GM10248 (cell line): ENCODE results near the gene GOLGA8S.
"Not testable (repeated sequence)": the region's sequence is repeated elsewhere in the genome, so short reads cannot be mapped to it uniquely, and the experiment has no call there.

Source experiments
- CTCF ChIA-PET: fragments of 300-600 bp; sonication (Branson Sonifier 250); formaldehyde crosslinking; extraction: SDS; loops from one replicate; lab custom pipeline; 2021; ENCODE audit warnings: antibody characterized with exemption; lab: Yijun Ruan, JAX
- POLR2A ChIA-PET: fragments of 350-650 bp; sonication (Branson Sonifier 250); formaldehyde crosslinking; extraction: SDS; loops from one replicate; lab custom pipeline; 2020; ENCODE audit warnings: antibody characterized with exemption; lab: Yijun Ruan, JAX
- DNase-seq: peaks from one replicate; pipeline ENCODE4 v3.0.0; 2012; ENCODE audit errors: extremely low spot score
- CTCF ChIP-seq: IDR thresholded peaks from 2 replicates; pipeline ENCODE4 v1.5.1; 2012; ENCODE audit warnings: mild to moderate bottlenecking, low read depth; ENCODE audit errors: extremely low read depth, missing control alignments, control extremely low read depth

The GOLGA8S gene

GRCh38 chr15:23354448-23354847, at the start of gene GOLGA8S:
Gene GOLGA8S, plus strand, starts transcription at chr15:23354748. Its CDS starts 62 bp downstream, at chr15:23354810.
- POLR2A ChIA-PET, CTCF ChIA-PET, DNase-seq: not testable (repeated sequence)

- DNase-seq, POLR2A ChIA-PET: not testable (repeated sequence)
- CTCF ChIA-PET = interaction anchor here (2.0 kb wide), 1 partner anchor 269 kb away, joined by 6 read pairs; no protein-coding TSS in a partner anchor
Measured at GRCh38 chr15:23304805-23305204, 49.7 kb upstream of the GOLGA8S start.

GRCh38 chr15:23305921-23306320, 48.6 kb upstream of the GOLGA8S start:
- POLR2A ChIA-PET, DNase-seq: not testable (repeated sequence)
- CTCF ChIA-PET = interaction anchor here (2.0 kb wide), 1 partner anchor 270 kb away, joined by 6 read pairs; no protein-coding TSS in a partner anchor

- DNase-seq, POLR2A ChIA-PET, CTCF ChIA-PET: not testable (repeated sequence)
Measured at GRCh38 chr15:23311233-23311632, 43.3 kb upstream of the GOLGA8S start.

GRCh38 chr15:23334096-23334495, 20.5 kb upstream of the GOLGA8S start, which contains the start of gene GOLGA6L26:
Gene GOLGA6L26, minus strand, starts transcription at chr15:23334196. Its CDS starts 61 bp downstream, at chr15:23334135.
- CTCF ChIA-PET, POLR2A ChIA-PET, DNase-seq: not testable (repeated sequence)

- POLR2A ChIA-PET, CTCF ChIA-PET: not testable (repeated sequence)
Measured at GRCh38 chr15:23362622-23363021, 8.1 kb downstream of the GOLGA8S start.

GRCh38 chr15:23364261-23364660, 9.7 kb downstream of the GOLGA8S start:
- DNase-seq, POLR2A ChIA-PET, CTCF ChIA-PET: not testable (repeated sequence)

More at GRCh38 chr15:23362622-23363021, 8.1 kb downstream of the GOLGA8S start:
- not testable (repeated sequence) for DNase-seq

- CTCF ChIA-PET = no interaction called here
- POLR2A ChIA-PET = no interaction called here
- DNase-seq = no peak
- no peak for TF ChIP-seq CTCF
Measured at GRCh38 chr15:23370578-23370977, 16.0 kb downstream of the GOLGA8S start.

- DNase-seq, CTCF ChIA-PET, POLR2A ChIA-PET: not testable (repeated sequence)
Measured at GRCh38 chr15:23371134-23371533, 16.6 kb downstream of the GOLGA8S start.

- CTCF ChIA-PET, POLR2A ChIA-PET, DNase-seq: not testable (repeated sequence)
Measured at GRCh38 chr15:23371868-23372267, 17.3 kb downstream of the GOLGA8S start.

GRCh38 chr15:23372284-23372683, 17.7 kb downstream of the GOLGA8S start:
- DNase-seq = no peak
- CTCF ChIA-PET = no interaction called here
- POLR2A ChIA-PET = no interaction called here
- TF ChIP-seq CTCF = no peak

GRCh38 chr15:23372891-23373600, 18.5 kb downstream of the GOLGA8S start:
- CTCF ChIA-PET, DNase-seq, POLR2A ChIA-PET: not testable (repeated sequence)

- POLR2A ChIA-PET, DNase-seq, CTCF ChIA-PET: not testable (repeated sequence)
Measured at GRCh38 chr15:23374226-23374625, 19.7 kb downstream of the GOLGA8S start.

GRCh38 chr15:23378946-23379345, 24.4 kb downstream of the GOLGA8S start:
- CTCF ChIA-PET, POLR2A ChIA-PET, DNase-seq: not testable (repeated sequence)

- CTCF ChIA-PET, POLR2A ChIA-PET, DNase-seq: not testable (repeated sequence)
Measured at GRCh38 chr15:23380700-23381099, 26.2 kb downstream of the GOLGA8S start.

- POLR2A ChIA-PET = not testable (repeated sequence)
Measured at GRCh38 chr15:23381192-23381591, 26.6 kb downstream of the GOLGA8S start.

More at GRCh38 chr15:23381192-23381591, 26.6 kb downstream of the GOLGA8S start:
- DNase-seq, CTCF ChIA-PET: not testable (repeated sequence)
